C1 segment of cervical spinal cord (tissue), 14 donors: ENCODE data around the gene CTNNA3.
"Not testable (repeated sequence)": the region's sequence is repeated elsewhere in the genome, so short reads cannot be mapped to it uniquely, and the experiment has no call there.

Experiments used
- DNase-seq, 14 donors: peaks; one replicate each; lab custom pipeline; 2025; lab: John Stamatoyannopoulos, UW

CTNNA3 gene

DNA sequence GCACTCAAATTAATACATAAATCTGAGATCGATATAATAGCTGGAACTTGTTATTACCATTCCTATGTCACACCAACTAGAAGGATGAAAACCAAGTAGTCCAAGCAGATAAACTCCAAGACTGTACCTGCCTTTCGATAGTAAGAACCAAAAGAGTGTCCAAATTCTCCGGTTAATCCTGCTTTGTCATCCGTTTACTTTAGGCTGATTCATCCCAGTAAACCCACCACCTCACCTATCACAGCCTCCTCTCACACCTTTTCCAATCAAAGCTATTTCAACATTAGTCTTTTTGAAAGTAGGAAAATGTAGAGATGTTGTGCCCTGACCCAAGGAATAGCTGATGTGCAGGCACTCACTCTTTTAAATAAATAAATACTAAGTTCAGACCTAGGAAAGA lies 177.2 kb downstream of the CTNNA3 start:
- no peak for DNase-seq

DNA sequence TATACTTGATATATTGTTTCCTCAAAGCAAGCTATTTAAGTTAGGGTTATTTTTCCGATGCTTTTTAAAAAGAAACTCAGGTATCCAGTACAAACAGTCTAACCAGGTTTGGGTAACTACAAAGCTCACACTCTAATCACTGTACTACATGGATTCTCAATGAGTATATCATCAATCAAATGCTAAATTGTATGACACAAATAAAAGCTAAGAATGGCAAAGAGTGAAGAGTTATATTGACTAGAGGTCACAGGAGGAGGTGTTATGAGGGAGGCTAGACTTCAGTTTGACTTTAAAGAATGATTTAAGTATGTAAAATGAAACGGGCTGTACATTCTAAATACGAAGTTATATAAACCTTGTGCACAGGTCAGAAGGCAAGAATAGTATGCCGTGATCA lies 178.0 kb downstream of the CTNNA3 start:
- no peak for DNase-seq

DNA sequence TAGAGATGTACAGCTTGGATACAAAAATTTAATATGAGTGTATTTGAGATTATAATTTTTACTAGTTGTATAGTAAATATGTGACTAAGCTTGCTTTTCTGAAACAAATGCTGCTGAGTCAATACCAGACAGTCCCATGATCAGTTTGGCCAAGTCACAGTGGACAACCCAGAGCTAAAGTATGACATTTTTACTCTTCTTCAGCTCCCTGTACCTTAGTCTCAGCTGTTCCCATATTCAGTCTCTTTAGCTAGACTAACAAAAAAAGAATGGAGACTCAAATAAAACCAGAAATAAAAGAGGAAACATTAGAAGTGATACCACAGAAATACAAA lies 189.3 kb downstream of the CTNNA3 start:
- DNase-seq: no peak

DNA sequence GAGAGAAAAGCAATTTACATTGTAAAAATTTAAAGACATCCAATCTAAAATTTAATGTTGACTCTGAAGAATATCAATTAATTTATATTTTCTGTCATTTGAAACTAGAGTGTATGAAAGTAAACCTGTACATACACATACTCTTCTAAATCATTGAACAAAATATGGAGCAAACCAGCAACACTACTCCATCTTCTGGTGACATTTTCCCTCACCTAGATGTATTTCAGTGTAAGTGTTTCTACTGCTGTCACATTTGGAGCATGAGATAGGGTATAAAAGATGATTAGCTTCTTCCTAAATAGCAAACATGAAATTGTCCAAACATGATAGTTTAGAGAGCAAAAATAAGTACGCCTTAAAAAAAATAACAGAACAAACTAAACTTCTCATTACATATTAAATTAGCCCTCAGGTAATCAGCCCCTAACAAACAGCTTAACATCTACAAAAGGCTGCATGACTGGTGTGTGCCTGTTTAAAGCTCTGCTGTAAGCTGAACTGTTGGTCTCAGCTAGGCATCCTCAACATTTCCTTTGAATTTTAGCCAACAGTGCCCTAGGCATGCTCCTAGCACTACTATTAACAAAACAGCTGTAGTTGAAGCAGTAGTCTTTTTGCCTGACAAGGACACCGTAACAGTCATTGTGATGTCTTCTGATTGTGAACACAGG lies 189.8 kb downstream of the CTNNA3 start:
- no peak for DNase-seq

DNA sequence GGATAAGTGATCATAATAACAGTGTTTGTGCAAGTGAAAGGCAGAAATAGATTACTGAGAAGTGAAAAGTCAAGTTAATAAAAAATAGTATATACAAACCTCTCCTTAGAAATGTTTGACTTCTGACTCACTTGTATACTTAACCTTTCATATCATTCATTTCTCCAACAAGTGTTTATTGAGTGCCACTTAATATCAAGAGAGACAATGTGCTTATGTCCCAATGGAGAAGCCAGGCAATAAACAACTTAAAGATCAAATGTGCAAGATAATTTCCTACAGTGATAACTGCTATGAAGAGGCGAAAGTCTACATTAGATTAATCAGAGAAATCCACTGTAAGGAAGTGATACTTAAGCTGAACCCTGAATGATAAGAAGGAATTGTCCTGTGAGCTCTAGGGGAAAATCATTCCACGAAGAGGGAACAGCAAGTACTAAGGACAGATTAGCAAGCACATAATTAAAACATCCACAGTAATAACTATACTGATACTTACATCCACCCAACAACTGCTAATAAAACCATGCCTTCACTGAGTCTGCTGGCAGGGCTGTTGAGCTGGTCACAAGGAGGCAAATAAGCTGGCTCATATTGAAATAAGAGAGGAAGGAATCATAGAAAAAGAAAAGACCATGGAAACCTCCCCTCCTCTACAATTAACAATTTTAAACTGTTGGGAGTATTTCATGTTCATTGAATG lies 203.5 kb downstream of the CTNNA3 start:
- no peak for DNase-seq

DNA sequence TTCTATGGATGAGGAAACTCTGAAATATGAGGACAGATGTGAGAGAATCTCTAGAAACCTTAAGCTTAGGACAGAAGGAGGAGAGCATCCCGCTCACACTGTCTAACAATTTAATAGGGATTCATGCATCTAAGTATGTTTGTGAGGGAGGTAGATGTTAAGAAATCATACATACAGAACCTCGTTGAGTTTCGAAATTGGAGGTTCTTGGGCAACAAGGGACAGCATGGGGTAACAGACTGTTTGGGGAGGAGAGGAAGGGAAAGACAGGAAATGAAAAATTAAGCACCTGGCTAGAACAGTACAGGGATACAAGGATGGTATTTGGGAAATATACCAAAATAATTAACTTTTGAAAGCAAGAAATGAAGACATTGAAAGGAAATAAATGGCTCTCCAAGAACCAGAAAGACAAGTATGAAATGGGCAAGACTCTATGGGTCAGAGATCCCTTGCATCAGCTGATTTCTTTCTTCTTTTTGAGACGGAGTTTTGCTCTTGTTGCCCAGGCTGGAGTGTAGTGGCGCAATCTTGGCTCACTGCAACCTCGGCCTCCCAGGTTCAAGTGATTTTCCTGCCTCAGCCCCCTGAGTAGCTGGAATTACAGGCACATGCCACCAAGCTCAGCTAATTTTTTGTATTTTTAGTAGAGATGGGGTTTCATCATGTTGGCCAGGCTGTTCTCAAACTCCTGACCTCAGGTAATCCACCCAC lies 207.9 kb downstream of the CTNNA3 start:
- no peak for DNase-seq

DNA sequence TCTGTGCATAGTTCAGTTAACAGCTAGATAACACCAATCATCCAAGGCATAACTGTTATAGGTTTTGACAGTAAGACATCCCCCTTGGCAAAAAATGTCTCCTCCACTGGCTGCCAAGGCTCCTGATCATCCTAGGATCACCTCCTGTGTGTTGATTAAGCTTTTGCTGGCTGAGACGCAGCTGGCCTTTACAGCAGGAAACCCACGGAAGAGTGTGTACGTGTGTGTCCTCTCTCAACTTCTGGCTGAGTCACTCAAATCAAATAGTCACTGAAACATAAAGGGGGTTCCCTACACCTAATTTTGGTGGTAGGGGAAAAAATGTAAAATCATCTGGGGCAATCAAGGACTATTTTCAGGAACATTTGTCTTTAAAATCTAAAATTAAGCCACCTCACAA lies 208.8 kb downstream of the CTNNA3 start:
- DNase-seq: no peak

DNA sequence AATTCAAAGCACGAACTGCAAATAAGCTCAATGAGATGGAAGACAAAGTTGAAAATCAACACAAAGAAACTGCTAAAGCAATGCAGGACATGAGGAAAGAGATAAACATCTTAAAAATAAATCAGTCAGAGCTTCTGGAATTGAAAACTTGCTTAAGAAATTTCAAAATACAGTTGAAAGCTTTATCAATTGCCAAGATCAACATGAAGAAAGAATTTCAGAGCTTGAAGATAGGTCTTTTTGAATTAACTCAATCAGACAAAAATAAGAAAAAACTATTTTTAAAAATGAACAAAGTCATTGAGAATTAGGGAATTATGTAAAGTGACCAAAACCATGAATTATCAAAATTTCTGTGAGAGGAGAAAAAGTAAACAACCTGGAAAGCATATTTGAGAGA lies 218.1 kb downstream of the CTNNA3 start:
- DNase-seq: no peak

DNA sequence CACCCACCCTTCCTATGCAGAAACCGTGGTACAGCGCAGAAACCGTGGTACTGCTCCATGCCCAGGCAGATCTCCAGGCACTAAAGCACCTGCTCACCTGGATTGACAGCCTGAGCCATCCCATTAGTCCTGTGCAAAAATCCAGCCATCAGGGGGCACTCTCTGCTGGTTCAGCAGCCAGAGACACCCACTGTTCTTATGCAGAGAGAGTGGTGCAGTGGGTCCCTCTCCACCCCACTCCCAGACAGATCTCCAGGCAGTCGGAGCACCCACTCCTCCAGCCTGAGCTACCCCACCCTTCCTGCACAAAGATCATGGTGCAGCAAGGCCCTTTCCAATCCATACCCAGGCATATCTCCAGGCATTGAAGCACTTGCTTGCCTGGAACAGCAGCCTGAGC lies 219.8 kb downstream of the CTNNA3 start:
- no peak for DNase-seq

DNA sequence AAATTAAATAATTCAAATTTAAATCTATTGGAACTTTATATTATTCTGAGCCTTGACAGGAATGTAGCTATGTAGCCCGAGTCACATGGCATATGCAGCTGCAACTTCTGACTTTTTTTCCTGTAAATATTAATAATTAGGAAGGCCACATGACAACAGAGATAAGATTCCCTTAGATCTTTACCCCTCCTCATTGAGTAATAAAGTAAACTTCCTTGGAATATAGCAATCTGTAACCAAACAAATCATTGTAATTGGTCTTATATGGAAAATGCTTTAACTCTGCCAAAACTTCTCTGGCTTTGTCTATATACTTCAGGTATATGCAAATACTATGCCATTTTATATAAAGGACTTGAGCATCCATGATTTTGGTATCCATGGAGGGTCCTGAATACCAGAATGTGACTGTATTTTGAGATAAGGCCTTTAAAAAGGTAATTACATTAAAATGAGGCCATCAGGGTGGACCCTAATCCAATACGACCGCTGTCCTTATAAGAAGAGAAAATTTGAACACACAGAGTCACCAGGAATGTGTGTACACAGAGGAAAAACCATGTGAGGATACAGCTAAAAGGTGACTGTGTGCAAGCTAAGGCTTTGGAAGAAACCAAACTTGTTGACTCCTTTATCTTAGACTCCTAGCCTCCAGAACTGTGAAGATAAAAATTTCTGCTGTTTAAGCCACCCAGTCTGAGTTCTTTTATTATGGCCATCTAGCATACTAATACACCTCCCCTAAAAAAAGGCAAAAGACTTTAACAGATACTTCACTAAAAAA lies 222.0 kb downstream of the CTNNA3 start:
- DNase-seq: no peak

DNA sequence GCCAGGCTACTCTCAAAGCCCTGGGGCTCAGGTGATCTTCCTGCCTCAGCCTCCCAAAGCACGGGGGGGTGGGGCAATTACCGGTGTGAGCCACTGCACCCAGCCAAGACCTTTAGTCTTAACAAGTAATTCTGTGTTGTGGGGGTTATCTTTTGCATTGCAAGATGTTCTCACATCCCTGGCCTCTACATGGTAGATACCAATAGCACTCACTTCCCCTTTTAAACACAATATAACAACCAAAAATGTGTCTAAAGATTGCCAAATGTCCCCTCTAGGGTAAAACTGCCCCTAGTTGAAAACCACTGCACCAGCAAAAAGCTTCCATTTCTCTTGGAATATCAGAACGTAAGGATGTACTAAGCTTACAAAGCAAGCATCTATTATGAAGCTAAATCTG lies 225.0 kb downstream of the CTNNA3 start:
- DNase-seq: no peak

DNA sequence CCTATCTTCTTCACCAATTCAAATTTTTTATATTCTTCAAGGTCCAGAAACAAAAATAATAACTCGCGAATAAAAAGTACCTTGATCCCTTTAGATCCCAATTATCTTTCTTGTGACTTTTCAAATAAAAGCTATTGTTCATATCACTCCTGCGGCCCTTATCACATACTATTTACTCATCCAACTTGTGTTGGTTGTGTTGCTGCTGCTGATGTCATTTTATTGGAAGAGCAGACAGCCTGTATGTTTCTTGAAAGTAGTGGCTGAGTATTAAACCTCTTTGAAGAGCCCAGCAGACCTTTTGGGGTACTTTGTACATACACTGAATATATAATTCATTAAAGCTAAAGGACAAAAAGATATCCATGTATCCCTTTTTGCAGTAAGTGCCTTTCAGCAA lies 231.7 kb downstream of the CTNNA3 start:
- DNase-seq: no peak

DNA sequence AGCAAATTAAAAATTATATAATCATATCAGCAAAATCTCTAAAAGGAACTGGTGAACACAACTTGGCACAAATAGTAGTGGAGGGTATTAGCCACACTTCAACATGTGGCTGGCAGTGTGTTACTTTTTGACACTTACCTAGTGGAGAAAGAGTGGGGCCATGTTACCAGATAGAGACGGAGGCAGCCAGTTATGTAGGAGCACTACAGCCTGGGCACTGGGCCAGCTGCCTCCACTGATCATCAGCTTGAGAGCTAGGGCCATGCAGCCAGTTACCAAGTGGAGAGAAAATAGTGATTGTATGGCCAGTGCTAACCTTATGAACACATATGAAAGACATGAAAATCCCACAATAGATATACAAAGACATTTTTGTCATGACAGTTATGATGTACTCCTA lies 243.1 kb downstream of the CTNNA3 start:
- DNase-seq: no peak

DNA sequence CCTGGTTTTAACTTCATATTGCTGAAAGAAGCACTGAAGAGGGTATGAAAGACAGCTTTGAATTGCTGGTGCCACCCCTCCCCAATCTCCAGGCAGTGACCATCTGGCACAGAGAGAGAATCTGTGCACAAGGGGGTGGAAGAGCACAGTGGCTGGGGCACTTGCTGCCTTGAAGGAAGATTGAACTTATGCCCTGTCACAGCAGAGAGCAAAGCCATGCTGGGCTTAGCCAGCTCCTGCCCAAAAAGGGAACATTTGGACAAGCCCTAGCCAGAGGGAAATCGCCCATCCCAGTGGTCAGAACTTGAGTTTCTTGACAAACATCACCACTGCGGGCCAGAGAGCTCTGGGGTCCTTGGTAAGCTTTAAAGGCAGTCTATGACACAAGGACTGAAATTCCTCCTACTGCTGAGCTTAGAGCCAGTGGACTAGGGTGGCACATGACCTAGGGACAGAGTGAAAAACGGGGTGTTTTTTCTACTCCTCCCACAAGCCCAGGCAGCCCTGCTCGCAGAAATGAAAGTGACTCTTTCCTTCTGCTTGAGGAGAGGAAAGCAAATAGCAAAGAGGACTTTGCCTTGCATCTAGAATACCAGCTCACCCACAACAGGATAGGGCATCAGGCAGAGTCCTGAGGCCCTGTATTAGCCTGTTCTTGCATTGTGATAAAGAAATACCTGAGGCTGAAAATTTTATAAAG lies 257.2 kb downstream of the CTNNA3 start:
- peak in 8 of 14 donors; percentile 2 to 28 (median 10) for DNase-seq

DNA sequence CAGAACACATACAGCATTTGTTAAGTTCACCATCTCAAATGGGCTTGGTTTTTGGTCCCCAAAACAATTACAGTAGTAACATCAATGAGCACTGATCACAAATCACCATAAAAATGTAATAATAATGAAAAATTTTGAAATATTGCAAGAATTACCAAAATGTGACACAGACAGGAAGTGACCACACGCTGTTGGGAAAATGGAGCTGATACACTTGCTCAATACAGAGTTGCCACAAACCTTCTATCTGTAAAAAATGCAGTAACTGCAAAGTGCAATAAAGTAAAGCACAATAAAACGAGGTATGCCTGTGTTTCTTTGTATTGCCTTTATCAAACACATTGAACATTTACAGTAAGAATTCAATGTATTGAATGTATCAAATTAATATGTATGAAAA lies 262.7 kb downstream of the CTNNA3 start:
- no peak for DNase-seq

DNA sequence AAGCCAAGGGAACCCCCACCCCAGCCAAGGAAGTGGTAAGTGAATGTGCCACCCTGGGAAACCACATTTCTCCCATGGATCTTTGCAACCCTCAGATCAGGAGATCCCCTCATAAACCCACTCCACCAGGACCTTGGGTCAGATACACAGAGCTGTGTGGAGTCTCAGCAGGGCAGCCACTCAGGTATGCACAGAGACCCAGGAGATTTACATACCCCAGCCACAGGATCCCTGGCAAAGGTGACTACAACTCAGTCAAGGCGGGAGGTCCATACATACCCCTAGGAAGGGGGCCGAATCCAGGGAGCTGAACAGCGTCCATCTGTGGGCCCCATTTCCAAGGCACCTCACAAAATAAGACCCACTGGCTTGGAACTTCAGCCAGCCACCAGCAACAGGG lies 293.4 kb downstream of the CTNNA3 start:
- no peak for DNase-seq

DNA sequence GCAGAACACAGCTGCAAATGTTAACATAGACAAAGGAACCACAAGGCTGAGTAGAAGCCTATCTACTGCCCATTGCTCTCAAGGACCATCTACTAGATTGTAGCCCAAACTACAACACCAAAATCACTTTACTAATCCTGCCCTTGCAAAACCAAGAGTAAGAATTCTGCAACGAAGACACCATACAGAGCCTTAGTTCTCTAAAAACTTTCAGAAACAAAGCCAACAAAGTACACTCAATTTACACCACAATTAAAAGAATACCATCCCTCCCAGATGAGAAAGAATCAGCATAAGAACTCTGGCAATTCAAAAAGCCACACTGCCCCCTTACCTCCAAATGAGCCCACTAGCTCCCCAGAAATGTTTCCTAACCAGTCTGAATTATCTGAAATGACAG lies 294.3 kb downstream of the CTNNA3 start:
- DNase-seq: no peak

DNA sequence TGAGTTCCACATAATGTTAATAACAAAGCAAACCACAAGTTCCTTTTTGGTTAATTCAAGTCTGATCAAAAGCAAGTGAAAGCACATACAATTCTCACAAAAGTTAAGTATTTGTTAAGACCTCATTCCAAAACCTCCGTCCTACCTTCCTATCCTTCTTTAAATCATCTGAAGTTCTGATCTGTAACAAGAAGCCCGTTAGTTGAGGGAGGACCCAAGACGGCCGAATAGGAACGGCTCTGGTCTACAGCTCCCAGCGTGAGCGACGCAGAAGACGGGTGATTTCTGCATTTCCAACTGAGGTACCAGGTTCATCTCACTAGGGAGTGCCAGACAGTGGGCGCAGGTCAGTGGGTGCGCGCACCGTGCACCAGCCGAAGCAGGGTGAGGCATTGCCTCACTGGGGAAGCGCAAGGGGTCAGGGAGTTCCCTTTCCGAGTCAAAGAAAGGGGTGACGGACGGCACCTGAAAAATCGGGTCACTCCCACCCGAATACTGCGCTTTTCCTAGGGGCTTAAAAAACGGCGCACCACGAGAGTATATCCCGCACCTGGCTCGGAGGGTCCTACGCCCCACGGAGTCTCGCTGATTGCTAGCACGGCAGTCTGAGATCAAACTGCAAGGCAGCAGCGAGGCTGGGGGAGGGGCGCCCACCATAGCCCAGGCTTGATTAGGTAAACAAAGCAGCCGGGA lies 309.0 kb downstream of the CTNNA3 start:
- DNase-seq: not testable (repeated sequence)

DNA sequence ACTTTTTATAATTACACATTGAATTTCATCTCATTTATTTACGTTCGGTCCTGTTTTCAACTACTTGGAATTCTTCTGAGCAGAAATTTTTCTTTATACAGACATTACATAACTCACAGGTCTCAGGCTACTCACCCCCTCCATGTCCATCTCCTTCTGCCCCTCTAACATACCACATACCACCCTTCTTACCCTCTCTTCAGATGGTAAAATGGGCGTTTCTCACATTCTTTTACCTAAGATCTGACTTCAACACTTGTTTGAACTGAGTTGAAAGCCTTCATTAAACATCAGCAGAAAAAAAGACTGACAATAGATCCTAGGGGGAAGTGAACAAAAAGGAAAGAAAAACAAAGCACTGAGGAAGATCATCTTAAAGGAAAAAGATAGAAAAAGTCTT lies 309.7 kb downstream of the CTNNA3 start:
- DNase-seq: no peak

DNA sequence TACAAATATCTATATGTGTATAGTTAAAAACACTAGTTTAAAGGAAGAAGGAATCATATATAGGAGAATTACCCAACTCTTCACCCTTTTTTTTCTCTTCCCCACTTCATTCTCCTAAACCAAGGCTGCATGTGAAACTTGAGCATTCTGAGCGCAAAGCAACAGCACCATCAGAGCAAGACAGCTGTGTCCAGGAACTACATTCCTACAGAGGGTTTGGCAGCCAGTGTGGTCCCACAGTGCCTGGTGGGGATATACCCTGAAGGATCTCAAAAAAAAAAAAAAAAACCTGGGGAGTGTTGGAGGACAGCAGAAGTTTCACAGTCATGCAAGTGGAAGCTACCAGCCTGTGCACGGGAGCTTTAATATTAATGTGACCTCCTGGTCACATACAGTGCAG lies 310.4 kb downstream of the CTNNA3 start:
- DNase-seq: no peak

DNA sequence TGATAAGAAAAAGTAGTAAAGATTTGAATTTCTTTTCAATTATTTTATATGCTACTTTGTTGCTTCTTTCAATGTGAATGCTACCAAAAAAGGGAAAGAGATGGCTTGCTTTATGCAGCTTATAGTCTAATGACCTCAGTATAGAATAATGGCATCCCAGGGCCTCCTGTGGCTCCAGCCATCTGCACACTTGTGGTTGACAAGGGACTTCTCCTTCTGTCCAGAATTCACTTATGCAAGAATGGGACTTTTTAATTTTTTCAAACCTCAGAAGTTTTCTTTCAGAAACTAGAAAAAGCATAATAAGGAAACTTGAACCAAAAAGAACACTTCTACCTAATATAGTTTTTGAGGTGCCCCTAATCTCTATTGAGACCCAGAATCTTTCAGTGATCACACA lies 310.9 kb downstream of the CTNNA3 start:
- no peak for DNase-seq
